Measurements from ENCODE around the gene CPT2.

The CPT2 gene

GRCh38 chr1:53256511-53257453 lies 60.2 kb downstream of the CPT2 start:
- DNase-seq (ENCODE audit: insufficient read length) (no peak), FAIRE-seq (no peak)
- TF ChIP-seq POLR2AphosphoS5 (IDR thresholded peaks at IDR 0.05; ENCODE audit: low read depth, low read length) (no peak), POLR2A (IDR thresholded peaks at IDR 0.05; ENCODE audit: low read depth, low read length) (no peak), TAF1 (IDR thresholded peaks at IDR 0.05; ENCODE audit: borderline replicate concordance, low read depth, low read length) (no peak)

- DNase-seq (ENCODE audit: insufficient read length) (no peak), FAIRE-seq (no peak)
- no peak for TF ChIP-seq POLR2A (IDR thresholded peaks at IDR 0.05; ENCODE audit: low read depth, low read length)
- no peak for TF ChIP-seq TAF1 (IDR thresholded peaks at IDR 0.05; ENCODE audit: borderline replicate concordance, low read depth, low read length)
- no peak for TF ChIP-seq POLR2AphosphoS5 (IDR thresholded peaks at IDR 0.05; ENCODE audit: low read depth, low read length)
Measured at GRCh38 chr1:53257454-53258081, 60.9 kb downstream of the CPT2 start.

DNA sequence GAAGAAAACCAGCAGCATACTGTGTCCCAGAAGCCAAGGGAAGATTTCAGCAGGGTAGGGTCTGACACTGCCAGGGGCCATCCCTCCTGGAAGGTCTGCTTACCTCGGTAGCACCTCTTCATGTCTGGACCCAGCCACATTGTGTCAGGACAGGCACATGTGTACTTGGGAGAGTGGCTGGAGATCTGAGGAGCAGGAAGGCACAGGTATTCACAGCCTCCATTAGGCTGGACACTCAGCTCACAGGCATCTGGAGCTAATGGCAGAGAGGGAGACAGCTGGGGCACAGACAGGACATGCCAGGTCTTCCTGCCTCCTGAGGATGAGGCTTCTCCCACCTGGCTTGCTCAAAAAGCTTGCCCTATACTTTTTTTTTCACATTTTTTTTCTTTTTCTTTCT lies 61.6 kb downstream of the CPT2 start:
- no peak for TF ChIP-seq TAF1 (IDR thresholded peaks at IDR 0.05; ENCODE audit: borderline replicate concordance, low read depth, low read length)
- DNase-seq (ENCODE audit: insufficient read length) = no peak
- no peak for FAIRE-seq

DNA sequence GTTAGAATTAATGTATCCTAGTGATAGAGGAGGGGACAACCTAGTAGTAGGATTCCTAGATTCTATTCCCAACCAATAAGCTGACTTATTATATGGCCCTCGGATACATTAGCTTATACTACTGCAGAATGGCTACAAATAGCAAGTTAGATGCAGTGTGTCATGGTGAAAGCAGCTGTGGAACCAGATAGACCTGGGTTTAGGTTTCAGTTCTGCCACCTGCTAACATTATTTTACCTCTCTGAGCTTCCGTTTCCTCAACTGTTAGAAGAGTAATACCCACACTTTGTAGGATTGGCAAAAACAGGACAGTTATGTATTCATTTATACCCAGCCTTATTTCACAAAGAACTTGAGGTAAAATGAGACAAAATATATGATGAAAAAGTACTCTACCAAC lies 63.3 kb downstream of the CPT2 start:
- TF ChIP-seq TAF1 (IDR thresholded peaks at IDR 0.05; ENCODE audit: borderline replicate concordance, low read depth, low read length) (no peak), POLR2AphosphoS5 (IDR thresholded peaks at IDR 0.05; ENCODE audit: low read depth, low read length) (no peak), POLR2A (IDR thresholded peaks at IDR 0.05; ENCODE audit: low read depth, low read length) (no peak)
- peak; percentile 17 for FAIRE-seq
- DNase-seq (ENCODE audit: insufficient read length) = no peak

GRCh38 chr1:53260631-53261247 lies 64.1 kb downstream of the CPT2 start:
- DNase-seq (ENCODE audit: insufficient read length) (no peak), FAIRE-seq (no peak)
- TF ChIP-seq POLR2A (IDR thresholded peaks at IDR 0.05; ENCODE audit: low read depth, low read length) = no peak
- no peak for TF ChIP-seq TAF1 (IDR thresholded peaks at IDR 0.05; ENCODE audit: borderline replicate concordance, low read depth, low read length)
- TF ChIP-seq POLR2AphosphoS5 (IDR thresholded peaks at IDR 0.05; ENCODE audit: low read depth, low read length) = no peak

- DNase-seq (ENCODE audit: insufficient read length) = no peak
- TF ChIP-seq POLR2A (IDR thresholded peaks at IDR 0.05; ENCODE audit: low read depth, low read length) (no peak), TAF1 (IDR thresholded peaks at IDR 0.05; ENCODE audit: borderline replicate concordance, low read depth, low read length) (no peak), POLR2AphosphoS5 (IDR thresholded peaks at IDR 0.05; ENCODE audit: low read depth, low read length) (no peak)
- FAIRE-seq = no peak
Measured at GRCh38 chr1:53262000-53262399, 65.4 kb downstream of the CPT2 start.
